Measurements from ENCODE around the gene MRGPRE. TPM values are rescaled to one million over a fixed set of nuclear protein-coding genes. Genes with fewer than 3 reads are reported as not detected.

Gene MRGPRE
- total RNA-seq, 1 experiment from 2014 or later: not detected

- H3K36me3 Mint-ChIP-seq: peaks cover 1% of the 10 kb centered on the region; the same call in 1 of the 2 replicates
- TF ChIP-seq, protein P1, sequence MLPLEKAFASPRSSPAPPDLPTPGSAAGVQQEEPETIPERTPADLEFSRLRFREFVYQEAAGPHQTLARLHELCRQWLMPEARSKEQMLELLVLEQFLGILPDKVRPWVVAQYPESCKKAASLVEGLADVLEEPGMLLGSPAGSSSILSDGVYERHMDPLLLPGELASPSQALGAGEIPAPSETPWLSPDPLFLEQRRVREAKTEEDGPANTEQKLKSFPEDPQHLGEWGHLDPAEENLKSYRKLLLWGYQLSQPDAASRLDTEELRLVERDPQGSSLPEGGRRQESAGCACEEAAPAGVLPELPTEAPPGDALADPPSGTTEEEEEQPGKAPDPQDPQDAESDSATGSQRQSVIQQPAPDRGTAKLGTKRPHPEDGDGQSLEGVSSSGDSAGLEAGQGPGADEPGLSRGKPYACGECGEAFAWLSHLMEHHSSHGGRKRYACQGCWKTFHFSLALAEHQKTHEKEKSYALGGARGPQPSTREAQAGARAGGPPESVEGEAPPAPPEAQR (CRISPR knock-in tag; IDR thresholded peaks at IDR 0.05): no peak
- TF ChIP-seq ZBTB21 (CRISPR knock-in tag; IDR thresholded peaks at IDR 0.05; ENCODE audit: borderline replicate concordance): no peak
- TF ChIP-seq JUN (CRISPR knock-in tag; IDR thresholded peaks at IDR 0.05): no peak
- TF ChIP-seq CREM (CRISPR knock-in tag; IDR thresholded peaks at IDR 0.05): no peak
- no peak for TF ChIP-seq CREB1 (CRISPR knock-in tag; IDR thresholded peaks at IDR 0.05)
- no peak for TF ChIP-seq NR1H2 (CRISPR knock-in tag; IDR thresholded peaks at IDR 0.05)
- TF ChIP-seq, protein P2, sequence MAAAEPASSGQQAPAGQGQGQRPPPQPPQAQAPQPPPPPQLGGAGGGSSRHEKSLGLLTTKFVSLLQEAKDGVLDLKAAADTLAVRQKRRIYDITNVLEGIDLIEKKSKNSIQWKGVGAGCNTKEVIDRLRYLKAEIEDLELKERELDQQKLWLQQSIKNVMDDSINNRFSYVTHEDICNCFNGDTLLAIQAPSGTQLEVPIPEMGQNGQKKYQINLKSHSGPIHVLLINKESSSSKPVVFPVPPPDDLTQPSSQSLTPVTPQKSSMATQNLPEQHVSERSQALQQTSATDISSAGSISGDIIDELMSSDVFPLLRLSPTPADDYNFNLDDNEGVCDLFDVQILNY (CRISPR knock-in tag; IDR thresholded peaks at IDR 0.05): no peak
- no peak for TF ChIP-seq ATF1 (CRISPR knock-in tag; IDR thresholded peaks at IDR 0.05)
- TF ChIP-seq IRF2 (CRISPR knock-in tag; IDR thresholded peaks at IDR 0.05; ENCODE audit: borderline replicate concordance, low read depth): no peak
- no peak for TF ChIP-seq KAT7 (CRISPR knock-in tag; IDR thresholded peaks at IDR 0.05; ENCODE audit: borderline replicate concordance)
- TF ChIP-seq HMGA2 (CRISPR knock-in tag; IDR thresholded peaks at IDR 0.05): no peak
- TF ChIP-seq, protein P3, sequence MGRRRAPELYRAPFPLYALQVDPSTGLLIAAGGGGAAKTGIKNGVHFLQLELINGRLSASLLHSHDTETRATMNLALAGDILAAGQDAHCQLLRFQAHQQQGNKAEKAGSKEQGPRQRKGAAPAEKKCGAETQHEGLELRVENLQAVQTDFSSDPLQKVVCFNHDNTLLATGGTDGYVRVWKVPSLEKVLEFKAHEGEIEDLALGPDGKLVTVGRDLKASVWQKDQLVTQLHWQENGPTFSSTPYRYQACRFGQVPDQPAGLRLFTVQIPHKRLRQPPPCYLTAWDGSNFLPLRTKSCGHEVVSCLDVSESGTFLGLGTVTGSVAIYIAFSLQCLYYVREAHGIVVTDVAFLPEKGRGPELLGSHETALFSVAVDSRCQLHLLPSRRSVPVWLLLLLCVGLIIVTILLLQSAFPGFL (CRISPR knock-in tag; IDR thresholded peaks at IDR 0.05; ENCODE audit: borderline replicate concordance): no peak
- TF ChIP-seq ZNF425 (CRISPR knock-in tag; conservative IDR thresholded peaks at IDR 0.05): no peak
- no peak for TF ChIP-seq USF2 (CRISPR knock-in tag; IDR thresholded peaks at IDR 0.05)
- no peak for TF ChIP-seq ZNF219 (CRISPR knock-in tag; IDR thresholded peaks at IDR 0.05; ENCODE audit: borderline replicate concordance)
- TF ChIP-seq, protein P4, sequence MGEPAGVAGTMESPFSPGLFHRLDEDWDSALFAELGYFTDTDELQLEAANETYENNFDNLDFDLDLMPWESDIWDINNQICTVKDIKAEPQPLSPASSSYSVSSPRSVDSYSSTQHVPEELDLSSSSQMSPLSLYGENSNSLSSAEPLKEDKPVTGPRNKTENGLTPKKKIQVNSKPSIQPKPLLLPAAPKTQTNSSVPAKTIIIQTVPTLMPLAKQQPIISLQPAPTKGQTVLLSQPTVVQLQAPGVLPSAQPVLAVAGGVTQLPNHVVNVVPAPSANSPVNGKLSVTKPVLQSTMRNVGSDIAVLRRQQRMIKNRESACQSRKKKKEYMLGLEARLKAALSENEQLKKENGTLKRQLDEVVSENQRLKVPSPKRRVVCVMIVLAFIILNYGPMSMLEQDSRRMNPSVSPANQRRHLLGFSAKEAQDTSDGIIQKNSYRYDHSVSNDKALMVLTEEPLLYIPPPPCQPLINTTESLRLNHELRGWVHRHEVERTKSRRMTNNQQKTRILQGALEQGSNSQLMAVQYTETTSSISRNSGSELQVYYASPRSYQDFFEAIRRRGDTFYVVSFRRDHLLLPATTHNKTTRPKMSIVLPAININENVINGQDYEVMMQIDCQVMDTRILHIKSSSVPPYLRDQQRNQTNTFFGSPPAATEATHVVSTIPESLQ (CRISPR knock-in tag; IDR thresholded peaks at IDR 0.05): no peak
- no peak for TF ChIP-seq RELA (CRISPR knock-in tag; IDR thresholded peaks at IDR 0.05; ENCODE audit: borderline replicate concordance)
- TF ChIP-seq ZNF396 (CRISPR knock-in tag; IDR thresholded peaks at IDR 0.05; ENCODE audit: borderline replicate concordance): no peak
- TF ChIP-seq, protein P5, sequence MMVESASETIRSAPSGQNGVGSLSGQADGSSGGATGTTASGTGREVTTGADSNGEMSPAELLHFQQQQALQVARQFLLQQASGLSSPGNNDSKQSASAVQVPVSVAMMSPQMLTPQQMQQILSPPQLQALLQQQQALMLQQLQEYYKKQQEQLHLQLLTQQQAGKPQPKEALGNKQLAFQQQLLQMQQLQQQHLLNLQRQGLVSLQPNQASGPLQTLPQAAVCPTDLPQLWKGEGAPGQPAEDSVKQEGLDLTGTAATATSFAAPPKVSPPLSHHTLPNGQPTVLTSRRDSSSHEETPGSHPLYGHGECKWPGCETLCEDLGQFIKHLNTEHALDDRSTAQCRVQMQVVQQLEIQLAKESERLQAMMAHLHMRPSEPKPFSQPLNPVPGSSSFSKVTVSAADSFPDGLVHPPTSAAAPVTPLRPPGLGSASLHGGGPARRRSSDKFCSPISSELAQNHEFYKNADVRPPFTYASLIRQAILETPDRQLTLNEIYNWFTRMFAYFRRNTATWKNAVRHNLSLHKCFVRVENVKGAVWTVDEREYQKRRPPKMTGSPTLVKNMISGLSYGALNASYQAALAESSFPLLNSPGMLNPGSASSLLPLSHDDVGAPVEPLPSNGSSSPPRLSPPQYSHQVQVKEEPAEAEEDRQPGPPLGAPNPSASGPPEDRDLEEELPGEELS (CRISPR knock-in tag; IDR thresholded peaks at IDR 0.05): no peak
- no peak for TF ChIP-seq SMAD3 (CRISPR knock-in tag; IDR thresholded peaks at IDR 0.05; ENCODE audit: borderline replicate concordance)
- peaks cover 2% of the 10 kb centered on the region for H3K9me3 Mint-ChIP-seq
- no peak for DNase-seq (ENCODE audit: low spot score)
- ATAC-seq: no peak
- no peak overlapping the region for H3K4me3 Mint-ChIP-seq
- CTCF ChIA-PET: interaction anchor here (1.0 kb wide), 2 partner anchors 27 to 144 kb away, joined by 3 to 4 read pairs; no protein-coding TSS in a partner anchor
- POLR2A ChIA-PET: no interaction called here
- no peak overlapping the region for H3K27ac Mint-ChIP-seq
- peaks cover 11% of the 10 kb centered on the region for H3K27me3 Mint-ChIP-seq (ENCODE audit: low read depth)
- H3K4me1 Mint-ChIP-seq: peaks cover 8% of the 10 kb centered on the region; the same call in 1 of the 2 replicates
These were observed 35.0 kb downstream of the MRGPRE start for GRCh38 chr11:3197044-3197695.

Data from WTC11 (cell line).